OCI-M2 (cell line): ENCODE results near the gene PCCA.

Source experiments
- DNase-seq: peaks from one replicate; lab custom pipeline; 2025; ENCODE audit not compliant: unreplicated experiment; lab: John Stamatoyannopoulos, UW

The PCCA gene

GRCh38 chr13:100396776-100397175, 307.9 kb downstream of the PCCA start:
- DNase-seq, result no peak

DNA sequence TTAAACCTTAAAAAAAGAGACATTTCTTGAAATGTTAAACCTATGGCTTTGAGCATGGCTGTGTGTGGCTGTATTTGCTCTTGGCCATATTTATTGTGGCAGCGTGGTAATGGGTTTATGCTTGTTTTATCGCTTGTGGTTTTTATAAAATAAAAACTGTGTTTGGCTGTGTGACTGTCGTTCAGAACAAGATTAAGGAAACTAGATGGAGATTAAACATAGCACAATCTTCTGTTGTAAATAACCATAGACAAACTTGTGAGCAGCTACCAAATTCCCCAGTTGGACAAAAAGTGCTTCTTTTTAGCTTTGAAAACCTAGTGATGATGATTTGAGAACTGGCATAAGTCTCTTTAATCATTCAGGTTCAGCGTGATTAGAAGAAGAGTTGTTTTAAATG, 308.7 kb downstream of the PCCA start:
- DNase-seq, result no peak

- no peak for DNase-seq
Measured at GRCh38 chr13:100398360-100398759, 309.5 kb downstream of the PCCA start.

DNA sequence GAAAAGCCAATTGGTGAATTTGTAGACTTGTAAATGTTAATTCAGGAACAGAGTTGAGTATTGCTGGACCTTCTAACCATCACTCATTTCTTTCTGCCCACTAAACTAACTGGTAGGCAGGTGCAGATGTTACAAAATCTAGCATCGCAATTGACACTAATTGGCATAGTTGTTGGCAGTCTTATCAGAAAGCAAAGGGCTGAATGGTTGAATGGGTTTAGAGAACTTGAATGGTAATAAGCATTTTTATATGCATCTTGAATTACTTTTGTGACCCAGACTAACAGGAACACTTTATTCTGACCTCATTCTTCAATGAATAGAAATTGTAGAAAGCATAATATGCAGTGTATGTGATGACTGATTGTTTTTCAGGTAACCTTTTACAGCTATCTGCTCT, 310.6 kb downstream of the PCCA start:
- no peak for DNase-seq

DNA sequence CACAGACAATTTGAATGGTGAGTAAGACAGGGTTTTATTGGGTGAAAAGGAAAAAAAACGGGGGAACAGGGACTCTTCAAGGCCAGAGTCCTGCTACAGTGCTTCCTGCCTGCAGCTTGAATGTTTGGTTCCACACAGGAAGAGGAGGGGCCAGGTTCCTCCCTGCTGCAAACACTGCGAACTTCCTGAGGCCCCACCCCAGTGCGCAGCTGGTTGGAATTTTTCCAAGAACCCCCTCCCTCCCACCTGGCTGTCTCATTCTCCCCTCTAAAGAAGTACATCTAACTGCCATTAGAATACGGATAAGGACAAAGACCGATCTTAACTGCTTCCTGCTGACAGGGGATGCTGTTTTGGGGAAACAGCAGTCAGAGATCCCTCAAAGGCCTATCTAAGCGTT, 314.8 kb downstream of the PCCA start:
- DNase-seq, result no peak

DNA sequence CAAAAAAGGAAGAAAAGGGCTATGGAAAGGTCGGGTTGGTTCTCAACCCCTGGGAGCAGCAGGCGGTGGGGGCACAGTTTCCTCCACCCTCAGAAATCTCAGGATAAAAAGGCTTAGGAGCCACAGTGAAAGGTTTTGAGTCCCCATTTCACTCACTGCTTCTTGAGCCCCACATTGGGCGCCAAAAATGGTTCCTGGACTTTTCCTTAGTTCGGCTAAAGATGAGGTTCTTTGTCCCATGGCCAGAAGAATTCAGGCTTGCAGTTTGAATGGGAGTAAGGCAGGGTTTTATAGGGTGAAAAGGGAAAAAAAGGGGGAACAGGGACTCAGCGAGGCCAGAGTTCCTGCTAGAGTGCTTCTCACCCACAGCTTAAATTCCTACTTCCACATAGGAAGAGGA, 320.2 kb downstream of the PCCA start:
- no peak for DNase-seq

DNA sequence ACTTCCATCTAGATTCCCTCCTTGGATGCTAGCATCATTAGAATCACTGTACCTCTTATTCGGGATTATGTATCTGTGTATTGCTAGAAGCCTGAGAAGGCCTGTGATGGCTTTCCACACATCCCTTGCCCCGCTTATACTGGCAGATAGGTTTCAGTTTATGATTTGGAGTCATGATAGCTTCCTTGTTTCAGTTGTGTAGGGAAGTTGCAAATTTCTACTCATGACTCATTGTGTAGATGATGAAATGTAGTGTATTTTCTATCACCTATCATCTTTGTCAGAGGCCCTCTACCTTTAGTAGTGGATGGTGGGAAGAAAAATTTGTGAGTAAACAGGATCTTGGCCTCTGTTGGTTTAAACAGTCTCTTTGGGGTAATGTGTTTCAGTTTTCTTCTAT, 334.5 kb downstream of the PCCA start:
- DNase-seq, result no peak

DNA sequence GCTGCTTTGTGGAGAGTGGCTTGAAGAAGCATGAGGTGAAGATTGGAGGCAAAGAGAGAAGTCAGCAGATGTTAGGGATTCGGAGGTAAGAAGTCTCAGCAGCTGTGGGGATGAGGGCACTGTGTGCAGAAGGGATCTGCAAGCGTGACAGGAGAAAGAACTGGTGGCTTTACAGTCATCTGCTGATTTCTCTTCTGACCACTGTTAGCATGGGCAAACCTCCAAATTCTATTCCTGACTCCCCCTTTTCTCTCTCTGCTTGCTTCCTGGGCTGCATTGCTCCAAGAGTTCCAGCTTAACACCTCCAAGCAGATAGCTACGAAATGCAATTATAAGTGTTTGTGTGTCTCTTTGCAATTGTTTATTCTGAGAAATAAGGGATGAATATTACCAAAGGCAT, 340.1 kb downstream of the PCCA start:
- no peak for DNase-seq

DNA sequence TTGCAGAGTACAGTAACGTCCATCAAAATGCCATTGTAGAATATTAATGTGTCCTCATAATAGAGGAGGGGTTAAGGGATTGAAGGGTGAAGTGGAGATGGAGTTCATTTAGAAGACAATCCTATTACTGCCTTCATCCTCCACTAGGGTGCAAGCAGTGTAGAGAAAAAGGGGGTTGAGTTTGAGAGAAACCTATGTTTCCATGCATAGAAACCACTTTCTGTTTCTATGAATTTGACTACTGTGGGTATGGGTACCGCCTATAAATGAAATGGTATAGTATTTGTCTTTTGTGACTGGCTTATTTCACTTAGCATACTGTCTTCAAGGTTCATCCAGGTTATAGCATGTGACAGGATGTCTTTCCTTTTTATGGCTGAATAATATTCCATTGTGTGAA, 343.7 kb downstream of the PCCA start:
- no peak for DNase-seq

DNA sequence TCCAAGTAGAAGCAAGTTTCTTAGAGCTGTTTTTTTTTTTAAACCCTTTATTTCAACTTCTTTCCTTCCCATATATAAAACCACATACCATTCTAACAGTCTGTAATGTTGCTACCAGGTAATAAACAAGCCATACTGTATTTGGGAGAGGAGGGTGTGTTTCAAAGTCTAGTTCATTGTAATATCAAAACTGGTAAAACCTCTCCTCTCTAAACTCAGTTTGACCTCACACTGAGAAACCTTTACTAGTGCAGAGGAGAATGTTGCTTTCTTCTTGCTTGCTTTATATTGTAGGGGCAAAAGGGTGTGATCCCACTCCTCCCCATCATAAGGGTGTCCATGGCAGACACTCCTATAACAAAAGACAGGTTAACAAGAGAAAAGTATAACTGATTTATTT, 344.6 kb downstream of the PCCA start:
- DNase-seq, result no peak

DNA sequence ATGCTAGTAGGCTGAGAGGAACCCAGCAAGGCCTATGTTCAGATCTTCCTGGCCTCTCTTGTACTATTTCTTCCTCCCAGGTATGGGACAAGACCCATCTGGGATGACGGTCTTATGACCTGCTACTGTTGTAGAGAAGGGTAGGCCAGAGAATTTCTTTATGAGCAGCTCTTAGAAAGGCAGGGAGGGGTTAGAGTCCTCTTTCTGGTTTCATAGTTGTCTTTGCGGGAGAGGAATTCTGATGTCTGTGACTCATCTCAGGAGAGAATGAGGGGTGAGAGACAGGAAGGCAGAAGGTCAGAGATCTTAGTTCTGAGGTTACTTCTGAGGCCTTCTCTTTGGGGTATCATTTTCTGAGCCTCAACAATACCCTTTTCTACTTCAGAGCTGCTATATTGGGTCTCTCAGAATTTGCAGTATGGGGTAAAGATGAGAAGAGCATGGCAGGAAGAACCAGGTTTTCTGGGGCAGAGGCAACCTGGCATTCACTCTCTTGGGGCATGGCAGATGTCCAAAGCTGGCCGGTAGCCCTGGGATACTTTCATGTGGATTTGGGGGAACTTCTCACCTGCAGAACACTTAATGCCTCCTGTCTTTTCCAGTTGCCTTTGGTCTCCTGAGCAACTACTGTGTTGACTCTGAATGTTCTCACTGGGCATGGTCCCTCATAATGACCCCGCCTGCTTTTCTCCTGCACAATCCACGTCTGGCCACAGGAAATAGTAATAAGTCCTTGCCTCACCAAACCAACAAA, 345.3 kb downstream of the PCCA start:
- no peak for DNase-seq

- no peak for DNase-seq
Measured at GRCh38 chr13:100436099-100436498, 347.2 kb downstream of the PCCA start.

- DNase-seq, result no peak
Measured at GRCh38 chr13:100438059-100438788, 349.3 kb downstream of the PCCA start.

DNA sequence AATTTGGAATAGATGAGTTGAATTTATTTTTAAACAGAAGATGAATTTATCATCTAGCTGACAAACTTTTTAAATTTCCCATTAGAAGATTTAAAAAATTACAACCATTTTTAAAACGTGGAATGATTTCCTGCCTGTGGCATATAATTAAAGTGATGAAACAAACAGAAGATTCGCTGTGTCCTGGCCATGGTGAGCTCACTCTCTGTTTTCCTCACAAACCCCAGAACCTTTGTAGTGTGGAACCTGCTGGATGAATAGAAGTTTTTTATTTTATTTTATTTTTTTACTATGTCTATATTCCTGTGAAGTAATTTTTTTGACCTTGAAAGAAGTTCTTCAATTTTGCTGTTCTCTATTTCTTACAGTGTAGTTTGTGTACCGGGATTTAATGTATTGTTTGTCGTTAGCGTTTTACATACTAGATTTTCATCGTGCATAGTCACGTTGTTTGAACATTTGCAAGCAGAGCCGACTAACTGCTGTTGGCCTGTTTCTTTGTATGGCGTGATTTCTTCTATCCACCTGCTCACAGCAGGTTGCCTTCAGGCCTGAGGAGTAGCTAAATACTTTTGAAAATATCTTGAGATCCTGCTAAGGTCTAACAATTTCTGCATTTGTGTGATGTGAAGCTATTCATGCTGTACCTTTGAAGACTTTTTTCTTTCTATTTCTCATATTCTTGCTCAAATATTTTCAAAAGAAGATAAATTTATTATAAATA, 350.5 kb downstream of the PCCA start:
- DNase-seq, result no peak

GRCh38 chr13:100440751-100441425, 352.0 kb downstream of the PCCA start:
- no peak for DNase-seq

DNA sequence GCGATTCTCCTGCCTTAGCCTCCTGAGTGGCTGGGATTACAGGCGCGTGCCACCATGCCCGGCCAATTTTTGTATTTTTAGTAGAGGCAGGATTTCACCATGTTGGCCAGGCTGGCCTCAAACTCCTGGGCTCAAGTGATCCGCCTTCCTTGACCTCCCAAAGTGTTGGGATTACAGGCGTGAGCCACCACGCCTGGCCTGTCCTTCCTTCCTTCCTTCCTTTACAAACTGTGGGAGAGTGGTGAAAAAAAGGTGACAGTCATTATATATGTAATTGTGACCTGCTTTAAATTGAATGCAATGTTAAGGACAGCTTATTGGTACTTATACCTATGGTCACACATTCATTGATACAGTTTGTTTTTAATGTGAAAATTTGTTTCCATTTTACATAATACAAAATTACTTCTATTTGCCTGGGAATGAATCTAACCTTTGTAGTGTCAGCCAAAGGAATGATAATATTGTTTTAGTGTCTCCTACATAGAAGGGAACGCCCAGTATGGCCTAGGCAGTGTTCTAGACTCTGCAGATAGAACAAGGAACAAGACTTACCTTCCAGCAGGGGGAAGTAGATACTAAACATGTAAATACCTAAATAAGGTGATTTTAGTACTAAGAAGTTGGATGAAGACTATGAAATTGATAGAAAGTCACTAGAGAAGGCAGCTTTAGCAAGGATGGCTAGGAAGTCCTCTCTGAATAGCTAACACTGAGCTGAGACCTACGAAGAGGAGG, 353.4 kb downstream of the PCCA start:
- no peak for DNase-seq

GRCh38 chr13:100443278-100443997, 354.5 kb downstream of the PCCA start:
- no peak for DNase-seq

GRCh38 chr13:100443998-100444328, 355.1 kb downstream of the PCCA start:
- no peak for DNase-seq

- DNase-seq, result no peak
Measured at GRCh38 chr13:100447831-100448230, 358.9 kb downstream of the PCCA start.

DNA sequence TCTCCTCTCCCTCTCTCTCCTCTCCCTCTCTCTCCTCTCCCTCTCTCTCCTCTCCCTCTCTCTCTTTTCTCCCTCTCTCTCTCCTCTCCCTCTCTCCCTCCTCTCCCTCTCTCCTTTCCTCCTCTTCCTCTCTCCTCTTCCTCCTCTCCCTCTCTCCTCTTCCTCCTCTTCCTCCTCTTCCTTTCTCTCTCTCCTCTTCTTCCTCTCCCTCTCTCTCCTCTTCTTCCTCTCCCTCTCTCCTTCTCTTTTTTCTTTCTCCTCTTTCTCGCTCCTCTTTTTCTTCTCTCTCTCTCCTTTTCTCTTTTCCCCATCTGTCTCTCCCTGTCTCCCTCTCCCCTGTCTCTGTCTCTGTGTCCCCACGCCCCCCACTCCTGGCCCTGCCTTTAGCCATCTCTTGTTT, 363.0 kb downstream of the PCCA start:
- DNase-seq, result no peak
